GM12878 (cell line): ENCODE results near the gene GRK2. TPM values are rescaled to one million over a fixed set of nuclear protein-coding genes. Genes with fewer than 3 reads are reported as not detected.

Experiments
- ATAC-seq: fragments of 200-7000 bp; cut with Tn5 transposase; 3 replicates; pipeline ENCODE4 v1.9.1; 2020; ENCODE audit warnings: mild to moderate bottlenecking, moderate library complexity
- Bru-seq: library from RNA; stranded (reverse); fragments of 400-500 nt; gene quantifications from one replicate; lab custom pipeline; 2021; lab: Mats Ljungman, UMichigan
- BruChase-seq, 2 experiments: library from RNA; stranded (reverse); fragments of 400-500 nt; gene quantifications; one replicate each; lab custom pipeline; 2021; lab: Mats Ljungman, UMichigan
- BruUV-seq: library from RNA; stranded (reverse); fragments of 400-500 nt; replicated peaks from 2 replicates; lab custom pipeline; 2021; lab: Mats Ljungman, UMichigan
- CTCF ChIA-PET: fragments of 300-600 bp; sonication (Branson Sonifier 250); formaldehyde crosslinking; extraction: SDS; loops from one replicate; lab custom pipeline; 2021; ENCODE audit warnings: inconsistent platforms; lab: Yijun Ruan, JAX
- POLR2A ChIA-PET: fragments of 350-600 bp; formaldehyde crosslinking; extraction: SDS; loops from one replicate; lab custom pipeline; 2021; ENCODE audit warnings: inconsistent platforms; lab: Charles Lee
- RAD21 ChIA-PET: fragments of 300-600 bp; sonication (Branson Sonifier 250); formaldehyde crosslinking; loops from one replicate; lab custom pipeline; 2023; ENCODE audit warnings: antibody characterized with exemption; ENCODE audit not compliant: unreplicated experiment; lab: Charles Lee
- SMC1A ChIA-PET: fragments of 300-600 bp; sonication (Branson Sonifier 250); formaldehyde crosslinking; loops from one replicate; lab custom pipeline; 2023; ENCODE audit not compliant: unreplicated experiment, uncharacterized antibody; lab: Charles Lee
- DNase-seq: peaks from one replicate; pipeline ENCODE4 v3.0.0-alpha.2; 2011; ENCODE audit warnings: low read depth, low spot score
- FAIRE-seq: peaks from 3 replicates; lab custom pipeline; 2011; peaks lifted over from hg19 to GRCh38; lab: Jason Lieb, UNC
- H2AFZ ChIP-seq: 2 replicates; pipeline ENCODE4 v1.6.0; 2011; ENCODE audit warnings: low read depth, low read length, control low read depth; ENCODE audit not compliant: control insufficient read depth
- H3K27ac ChIP-seq: 2 replicates; pipeline ENCODE4 v1.5.1; 2011; ENCODE audit warnings: control low read depth; ENCODE audit not compliant: control insufficient read depth, insufficient read depth
- H3K27me3 ChIP-seq, 2 experiments: replicated peaks in 1 of 2; 2 replicates each; pipeline versions ENCODE4 v1.6.0 to v1.6.1; 2011; ENCODE audit warnings: low read length in 1 of 2; ENCODE audit not compliant: control insufficient read depth in 2 of 2, insufficient read depth in 2 of 2
- H3K36me3 ChIP-seq, 2 experiments: 2 replicates each; pipeline ENCODE4 v1.5.1; 2011; ENCODE audit warnings: low read length in 1 of 2; ENCODE audit not compliant: control insufficient read depth in 2 of 2, insufficient read depth in 2 of 2
- H3K4me1 ChIP-seq: 2 replicates; pipeline ENCODE4 v1.6.1; 2011; ENCODE audit warnings: mild to moderate bottlenecking, low read length, moderate library complexity, mixed read lengths; ENCODE audit not compliant: control insufficient read depth, insufficient read depth
- H3K4me2 ChIP-seq: 2 replicates; pipeline ENCODE4 v1.6.0; 2011; ENCODE audit warnings: control low read depth; ENCODE audit not compliant: control insufficient read depth, insufficient read depth
- H3K4me3 ChIP-seq: fragments of 200-600 bp; sonication (generic); 2 replicates; pipeline ENCODE4 v1.5.1; 2016
- H3K79me2 ChIP-seq: 2 replicates; pipeline ENCODE4 v1.6.0; 2011; ENCODE audit warnings: low read length; ENCODE audit not compliant: control insufficient read depth, insufficient read depth
- H3K9ac ChIP-seq: 2 replicates; pipeline ENCODE4 v1.8.0; 2011; ENCODE audit warnings: low read length, control low read depth, mixed read lengths; ENCODE audit not compliant: control insufficient read depth, insufficient read depth
- H3K9me3 ChIP-seq: replicated peaks from 3 replicates; pipeline ENCODE4 v1.5.1; 2011; ENCODE audit warnings: mild to moderate bottlenecking, low read length; ENCODE audit not compliant: control insufficient read depth, insufficient read depth
- H4K20me1 ChIP-seq: 2 replicates; pipeline ENCODE4 v1.6.0; 2011; ENCODE audit not compliant: control insufficient read depth, insufficient read depth
- BCLAF1 ChIP-seq: fragments of 450-650 bp; IDR thresholded peaks from 2 replicates; pipeline ENCODE4 v1.6.1; 2017; ENCODE audit warnings: antibody characterized with exemption, mild to moderate bottlenecking, moderate library complexity
- NKRF ChIP-seq: fragments of 450-650 bp; conservative IDR thresholded peaks from 2 replicates; pipeline ENCODE4 v1.6.1; 2017; ENCODE audit warnings: mild to moderate bottlenecking, moderate library complexity
- NR2F1 ChIP-seq: fragments of 450-650 bp; conservative IDR thresholded peaks from 2 replicates; pipeline ENCODE4 v1.6.1; 2017; ENCODE audit warnings: mild to moderate bottlenecking
- SMARCA5 ChIP-seq: fragments of 450-650 bp; IDR thresholded peaks from 2 replicates; pipeline ENCODE4 v1.6.1; 2017; ENCODE audit warnings: mild to moderate bottlenecking
- ZNF217 ChIP-seq: fragments of 450-650 bp; IDR thresholded peaks from 2 replicates; pipeline ENCODE4 v1.6.1; 2017; ENCODE audit warnings: antibody characterized with exemption, mild to moderate bottlenecking
- ZNF687 ChIP-seq: fragments of 450-650 bp; IDR thresholded peaks from 2 replicates; pipeline ENCODE4 v1.6.1; 2017; ENCODE audit warnings: mild to moderate bottlenecking, moderate library complexity
- WGBS: methylation state at CpG from one replicate; pipeline ENCODE4 v1.1.6; 2016; ENCODE audit warnings: low lambda C conversion rate; ENCODE audit not compliant: insufficient replicate concordance, insufficient coverage; ENCODE audit errors: missing lambda C conversion rate; 5-methylcytosine and 5-hydroxymethylcytosine counted together
- in situ Hi-C: fragments of 300-500 bp; cut with MboI; formaldehyde crosslinking; loops from 9 replicates; pipeline ENCODE4 v1.14.3; 2018; ENCODE audit warnings: mixed read lengths
- intact Hi-C: fragments of 100-400 bp; cut with micrococcal nuclease; formaldehyde crosslinking; loops from one replicate; pipeline ENCODE4 v1.14.2; 2022; ENCODE audit not compliant: unreplicated experiment
- long read RNA-seq, 2 experiments: library from polyadenylated mRNA; unstranded; transcript quantifications; one replicate each; pipeline ENCODE4 v2.0.0, GENCODE V29; 2019 to 2020
- polyA minus RNA-seq, 3 experiments: library from RNA; depleted of rRNA, polyadenylated mRNA; stranded (reverse); fragments of >200 nt; gene quantifications; 2 replicates each; pipeline ENCODE4 v1.2.3, GENCODE V29; 2011
- polyA plus RNA-seq, 11 experiments: library from polyadenylated mRNA; depleted of rRNA in 4 of 11; unstranded in 6 of 11; stranded (reverse) in 5 of 11; fragments of >200 nt; fragmentation: Nextera tagmentation in 4 of 11; fragmentation: Illumina TruSeq in 1 of 11; extraction: Ambion mirVana in 4 of 11; extraction: Trizol in 1 of 11; gene quantifications; 1 replicate in 1 of 11; 2 replicates in 10 of 11; pipeline versions ENCODE4 v1.2.1 to v1.2.3, GENCODE V29; 2011 to 2016; ENCODE audit warnings: inconsistent platforms in 2 of 11, missing spikeins in 2 of 11, low read depth in 1 of 11
- total RNA-seq, 4 experiments: library from RNA; depleted of rRNA in 3 of 4; stranded (reverse); fragments of >200 nt in 3 of 4; fragmentation: Illumina TruSeq in 1 of 4; extraction: Trizol in 1 of 4; gene quantifications; 2 replicates each; pipeline versions ENCODE4 v1.2.1 to v1.2.3, GENCODE V29; 2013 to 2021

The GRK2 gene
- total RNA-seq (2013; cell fraction: nucleolus; rRNA removed) = 113 and 129 TPM in 2 replicates
- total RNA-seq (2014; rRNA removed) = 135 and 140 TPM in 2 replicates
- total RNA-seq (2014; rRNA removed; fragmentation: Illumina TruSeq; extraction: Trizol) = 50.3 and 54.9 TPM in 2 replicates
- 152 and 160 TPM in 2 replicates for total RNA-seq (2021)
- 47.6 TPM for polyA plus RNA-seq (2011; ENCODE audit: low read depth)
- 52.4 and 77.2 TPM in 2 replicates for polyA plus RNA-seq (2011; rRNA removed)
- polyA plus RNA-seq (2011; cell fraction: cytosol; rRNA removed) = 84.2 and 124 TPM in 2 replicates
- 373 and 393 TPM in 2 replicates for polyA plus RNA-seq (2011; cell fraction: nucleus; rRNA removed)
- polyA plus RNA-seq (2012) = 130 and 152 TPM in 2 replicates
- polyA plus RNA-seq (2014; fragmentation: Illumina TruSeq; extraction: Trizol) = 44.5 and 90.0 TPM in 2 replicates
- polyA plus RNA-seq (2014; fragmentation: Nextera tagmentation; extraction: Ambion mirVana) = 1 to 10 TPM; 1.0 to 1.3 TPM
- polyA plus RNA-seq (2014; rRNA removed) = 142 and 155 TPM in 2 replicates
- polyA plus RNA-seq (2016; fragmentation: Nextera tagmentation; extraction: Ambion mirVana) = 10 to 100 TPM; 31.5 to 34.5 TPM
- 105 and 117 TPM in 2 replicates for polyA minus RNA-seq (2011; rRNA and poly(A)+ RNA removed)
- polyA minus RNA-seq (2011; cell fraction: cytosol; rRNA and poly(A)+ RNA removed) = 65.8 and 85.8 TPM in 2 replicates
- polyA minus RNA-seq (2011; cell fraction: nucleus; rRNA and poly(A)+ RNA removed) = 76.6 and 99.7 TPM in 2 replicates
- percentile 83 among the genes with signal in this experiment for Bru-seq, nascent RNA
- percentile 95 among the genes with signal in this experiment for BruChase-seq, experiment 1, labeled RNA remaining after a 6-hour chase
- percentile 89 among the genes with signal in this experiment for BruChase-seq, experiment 2, labeled RNA remaining after a 2-hour chase
- long read RNA-seq, experiment 1, partial matches to known transcripts = 11 of 13 reads
- long read RNA-seq, experiment 1, other reads (novel, unspliced or antisense) = 2 of 13 reads
- long read RNA-seq, experiment 2, partial matches to known transcripts = 1 of 2 reads
- long read RNA-seq, experiment 2, other reads (novel, unspliced or antisense) = 0 of 2 reads

- peak within 1 kb of the TSS; percentile 98 for H3K27ac ChIP-seq
- POLR2A ChIA-PET = interaction anchor here (0.5 to 4.8 kb wide), 7 partner anchors 11 to 171 kb away, joined by 3 to 46 read pairs (median 8); partner anchors contain the start of genes ANKRD13D and POLD4
- SMC1A ChIA-PET = interaction anchor here (0.7 to 2.7 kb wide), 6 partner anchors 11 to 115 kb away, joined by 3 to 20 read pairs (median 6); no protein-coding TSS in a partner anchor
- no peak for FAIRE-seq
- H3K9me3 ChIP-seq = no peaks in the 10 kb centered on the region
- peak within 1 kb of the TSS; percentile 86 for H2AFZ ChIP-seq
- intact Hi-C loops = loop anchor here (10.0 kb wide), 1 partner anchor 218 kb away; the partner anchor contains the start of gene AIP
- H3K4me1 ChIP-seq = peaks cover 44% of the 10 kb centered on the region
- peak within 1 kb of the TSS; percentile 98 for H3K9ac ChIP-seq
- CTCF ChIA-PET = interaction anchor here (0.7 to 3.9 kb wide), 8 partner anchors 11 to 135 kb away, joined by 3 to 32 read pairs (median 11); partner anchors contain the start of genes ANKRD13D, PPP1CA and RAD9A
- no peaks in the 10 kb centered on the region for H3K27me3 ChIP-seq
- H3K79me2 ChIP-seq = peaks cover 55% of the 10 kb centered on the region
- RAD21 ChIA-PET = interaction anchor here (0.6 to 6.6 kb wide), 8 partner anchors 11 to 773 kb away, joined by 3 to 33 read pairs (median 4); partner anchors contain the start of genes ANKRD13D and POLD4
- peak; percentile 8 for ATAC-seq
- WGBS = 3% methylated on average over 45 of the region's 103 CpGs
- H3K36me3 ChIP-seq = peaks cover 0 to 3% of the 10 kb centered on the region in 2 experiments; a peak in 1 of 4 replicates
- H4K20me1 ChIP-seq = no peaks in the 10 kb centered on the region
- H3K4me3 ChIP-seq = peak within 1 kb of the TSS; percentile 81
- BruUV-seq = no TSS peak
- in situ Hi-C loops = no loop called here
- peak within 1 kb of the TSS; percentile 100 for H3K4me2 ChIP-seq
- no peak for DNase-seq
- TF ChIP-seq SMARCA5 (0 out of 2 replicates have a peak, but pooled peaks have one; percentile 6), BCLAF1 (no peak), NR2F1 (peak; percentile 42), ZNF687 (0 out of 2 replicates have a peak, but pooled peaks have one; percentile 23), ZNF217 (0 out of 2 replicates have a peak, but pooled peaks have one; percentile 21), NKRF (0 out of 2 replicates have a peak, but pooled peaks have one; percentile 33)
Observed at GRCh38 chr11:67266449-67267187, at the start of gene GRK2. Gene GRK2, plus strand, starts transcription at chr11:67266473. Its CDS starts 227 bp downstream, at chr11:67266700.
